HG03175 (cell line): ENCODE data around the gene GZF1.

Experiments used
- ATAC-seq: cut with Tn5 transposase; IDR thresholded peaks from one replicate; pipeline ENCODE4 v1.9.1; 2021; ENCODE audit warnings: mild to moderate bottlenecking, moderate library complexity; ENCODE audit not compliant: unreplicated experiment

GZF1 gene

DNA sequence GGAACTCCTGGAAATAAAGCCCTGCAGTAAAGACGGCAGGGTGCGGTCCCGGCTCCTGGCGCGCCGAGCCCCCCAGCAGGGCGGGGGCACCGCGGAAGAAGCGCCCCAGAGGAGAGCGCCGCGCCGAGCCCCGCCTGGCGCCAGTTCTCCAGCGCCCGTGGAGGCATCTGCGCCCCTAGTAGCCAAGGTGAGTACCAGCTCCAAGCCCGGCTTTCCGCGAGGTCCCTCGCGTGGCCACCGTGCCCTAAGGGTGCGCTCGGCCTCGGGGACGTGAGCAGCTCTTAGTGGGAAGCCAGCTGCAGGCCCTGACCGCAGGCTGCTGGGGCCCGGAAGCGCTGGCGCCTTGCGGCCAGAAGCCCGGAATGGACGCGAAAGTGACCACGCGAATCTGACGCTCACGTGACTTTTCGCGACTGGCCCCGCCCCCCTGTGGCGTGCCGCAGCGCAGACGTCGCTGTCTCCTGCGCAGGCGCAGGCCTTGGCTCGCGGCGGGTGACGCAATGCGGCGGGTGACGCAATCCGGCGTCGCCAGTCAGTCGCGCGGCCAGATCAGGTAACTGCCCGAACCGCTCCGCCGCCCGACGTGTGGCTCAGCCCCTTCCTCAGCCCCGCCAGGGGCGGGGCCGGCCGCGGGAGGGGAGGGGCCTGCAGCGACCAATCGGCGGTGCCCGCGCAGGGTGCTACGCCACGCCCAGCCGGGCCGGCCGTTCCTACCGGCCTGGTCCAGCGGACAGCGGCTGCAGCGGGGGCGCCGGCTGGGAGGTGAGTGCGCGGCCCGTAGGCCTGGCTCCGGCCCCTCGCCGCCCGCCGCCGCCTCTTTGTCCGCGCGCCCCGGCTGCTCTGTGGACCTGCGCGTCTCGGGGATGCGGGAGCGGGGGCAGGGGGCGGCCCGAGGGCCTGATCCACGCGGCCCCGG is at the start of gene GZF1:
GZF1 (plus strand) TSS at position 707 of the 916 bp plus-strand sequence. CDS start 2,202 bp downstream, outside the sequence.
- ATAC-seq = peak; percentile 63

GRCh38 chr20:23313271-23313670 is 48.7 kb upstream of the GZF1 start:
- no peak for ATAC-seq

GRCh38 chr20:23314699-23315098 is 47.3 kb upstream of the GZF1 start:
- ATAC-seq = no peak

GRCh38 chr20:23315099-23315498 is 46.9 kb upstream of the GZF1 start:
- ATAC-seq = no peak

- ATAC-seq = no peak
These were observed 45.4 kb upstream of the GZF1 start for GRCh38 chr20:23316626-23317025.

DNA sequence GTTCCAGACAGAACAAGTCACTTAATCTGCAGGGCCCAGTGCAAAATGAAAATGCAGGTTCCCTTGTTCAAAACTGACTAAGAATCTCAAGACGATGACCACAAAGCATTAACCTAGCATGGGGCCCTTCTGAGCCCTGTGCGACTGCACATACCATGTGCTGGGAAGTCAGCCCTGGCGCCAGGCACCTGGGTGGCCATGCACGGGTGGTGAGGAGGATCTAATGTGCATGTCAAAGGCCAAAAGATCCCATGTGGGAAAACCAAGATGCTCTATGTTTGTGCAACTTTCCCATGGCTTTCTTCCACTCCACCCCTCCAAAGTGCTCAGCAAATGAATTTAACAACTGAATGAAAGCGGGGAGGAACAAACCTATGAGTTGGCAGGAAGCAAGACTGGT is 44.9 kb upstream of the GZF1 start:
- no peak for ATAC-seq

DNA sequence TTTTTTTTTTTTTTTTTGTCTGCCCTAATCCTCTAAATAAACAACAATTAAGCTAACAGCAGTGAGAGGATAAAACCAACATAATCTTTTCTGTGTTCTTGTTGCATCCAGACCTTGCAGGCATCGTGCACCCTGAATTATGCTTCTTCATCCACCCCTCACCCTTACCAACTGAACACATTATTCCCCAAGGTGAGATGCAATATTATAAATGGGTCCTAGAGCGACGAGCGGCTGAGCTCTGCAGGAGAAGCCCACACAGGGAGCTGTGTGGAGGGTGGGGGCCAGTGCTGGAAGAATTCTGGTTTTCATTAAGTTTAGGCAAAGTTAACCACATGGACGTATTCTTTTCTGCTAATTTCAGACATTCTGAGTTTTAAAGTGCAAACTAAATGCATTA is 43.6 kb upstream of the GZF1 start:
- ATAC-seq = no peak

- ATAC-seq = no peak
These were observed 41.7 kb upstream of the GZF1 start for GRCh38 chr20:23320317-23320716.

GRCh38 chr20:23325107-23325506 is 36.9 kb upstream of the GZF1 start:
- ATAC-seq = no peak

DNA sequence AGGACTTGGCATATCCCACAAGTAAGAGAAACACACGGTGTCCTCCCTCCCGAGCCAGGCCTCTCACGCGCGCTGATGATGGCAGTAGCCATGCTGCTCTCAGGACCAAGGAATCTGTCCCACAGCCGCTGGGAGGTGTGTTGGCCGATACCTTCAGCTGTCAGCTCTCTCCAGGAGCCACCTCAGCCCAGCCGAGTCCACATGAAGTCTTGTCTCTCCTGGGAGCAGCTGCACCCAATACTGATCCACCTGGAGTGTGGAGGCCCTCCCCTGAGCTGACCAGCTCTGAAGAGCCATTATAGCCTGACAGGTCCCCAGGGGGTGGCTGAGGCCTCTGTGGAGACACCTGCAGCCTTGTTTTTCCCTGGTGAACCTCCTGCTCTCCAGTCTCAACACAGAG is 35.2 kb upstream of the GZF1 start:
- no peak for ATAC-seq

DNA sequence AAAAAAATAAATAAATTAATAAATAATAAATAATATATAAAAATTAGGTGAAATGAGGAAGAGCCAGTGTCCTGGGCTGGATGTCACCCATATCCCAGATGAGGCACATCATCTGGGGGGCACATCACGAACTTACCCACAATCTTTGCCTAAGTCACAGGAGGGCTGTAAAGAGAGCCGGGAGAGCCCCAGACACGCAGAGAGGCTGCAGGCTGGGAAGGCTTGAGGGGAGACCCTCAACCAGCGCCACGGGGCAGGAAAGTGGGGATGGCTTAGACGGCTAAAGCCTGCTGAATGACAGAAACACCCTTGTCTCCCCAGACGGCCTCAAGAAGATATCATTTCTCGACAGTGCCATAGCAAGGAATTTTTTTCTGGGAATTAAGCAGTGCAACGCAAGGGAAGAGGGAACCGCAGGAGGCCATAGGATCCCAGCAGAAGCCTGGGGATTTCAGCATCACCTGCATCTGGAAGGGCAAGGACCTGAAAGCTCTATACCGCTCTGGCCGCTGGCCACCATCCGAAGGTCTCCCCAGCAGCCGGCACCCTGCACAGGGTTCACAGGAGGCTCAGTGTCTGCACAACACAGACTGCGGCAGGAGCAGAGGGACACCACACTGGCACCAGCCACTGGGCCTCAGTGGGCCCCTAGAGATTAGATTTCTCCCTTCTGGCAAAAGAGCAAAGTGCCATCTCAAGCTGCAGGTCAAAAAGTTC is 34.2 kb upstream of the GZF1 start:
- ATAC-seq = no peak

- no peak for ATAC-seq
These were observed 30.3 kb upstream of the GZF1 start for GRCh38 chr20:23331450-23332350.

- no peak for ATAC-seq
These were observed 29.5 kb upstream of the GZF1 start for GRCh38 chr20:23332467-23332866.

DNA sequence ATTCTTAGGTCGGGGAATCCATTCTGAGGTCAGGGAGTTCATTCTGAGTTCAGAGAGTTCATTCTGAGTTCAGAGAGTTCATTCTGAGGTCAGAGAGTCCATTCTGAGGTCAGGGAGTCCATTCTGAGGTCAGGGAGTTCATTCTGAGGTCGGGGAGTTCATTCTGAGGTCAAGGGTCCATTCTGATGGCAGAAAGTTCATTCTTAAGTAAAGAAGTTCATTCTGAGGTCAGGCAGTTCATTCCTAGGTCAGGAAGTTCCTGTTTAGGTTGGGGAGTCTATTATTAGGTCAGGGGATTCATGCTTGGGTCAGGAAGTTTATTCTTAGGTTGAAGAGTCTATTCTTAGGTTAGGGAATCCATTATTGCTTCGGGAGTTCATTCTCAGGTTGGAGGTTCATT is 27.9 kb upstream of the GZF1 start:
- ATAC-seq = no peak

- ATAC-seq = no peak
These were observed 26.5 kb upstream of the GZF1 start for GRCh38 chr20:23335521-23335920.

DNA sequence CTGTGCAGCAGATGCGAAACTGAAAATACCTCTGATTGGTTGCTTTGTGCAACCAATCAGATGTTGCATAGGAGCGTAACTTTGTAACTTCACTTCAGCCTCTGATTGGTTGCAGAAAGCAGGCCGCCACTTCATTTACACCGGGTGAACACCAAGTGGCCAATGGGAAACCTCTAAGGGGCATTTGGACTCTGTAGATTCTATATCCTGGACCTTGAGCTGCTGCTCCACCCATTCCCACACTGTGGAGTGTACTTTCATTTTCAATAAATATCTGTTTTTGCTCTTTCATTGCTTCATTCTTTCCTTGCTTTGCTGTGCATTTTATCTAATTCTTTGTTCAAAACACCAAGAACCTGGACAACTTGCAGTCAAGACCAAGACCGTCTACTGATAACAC is 25.5 kb upstream of the GZF1 start:
- no peak for ATAC-seq

DNA sequence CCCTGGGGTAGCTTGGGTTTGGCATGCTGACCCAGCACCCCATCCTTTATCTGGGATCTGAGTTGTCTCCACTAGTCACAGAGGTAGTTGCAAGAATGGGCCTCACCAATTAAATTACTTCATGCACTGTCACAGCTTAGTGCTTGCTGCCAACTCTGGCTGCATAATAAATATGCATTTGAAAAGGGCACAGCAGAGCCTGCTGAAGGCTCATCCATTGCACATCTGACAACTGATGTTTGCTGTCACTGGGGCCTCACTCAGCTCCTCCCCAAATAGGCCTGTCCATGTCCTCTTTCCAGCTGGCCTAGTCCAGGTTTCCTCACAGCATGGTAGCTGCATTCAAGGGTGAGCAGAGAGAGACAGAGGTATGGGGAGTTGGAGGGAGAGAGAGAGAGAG is 24.7 kb upstream of the GZF1 start:
- no peak for ATAC-seq

DNA sequence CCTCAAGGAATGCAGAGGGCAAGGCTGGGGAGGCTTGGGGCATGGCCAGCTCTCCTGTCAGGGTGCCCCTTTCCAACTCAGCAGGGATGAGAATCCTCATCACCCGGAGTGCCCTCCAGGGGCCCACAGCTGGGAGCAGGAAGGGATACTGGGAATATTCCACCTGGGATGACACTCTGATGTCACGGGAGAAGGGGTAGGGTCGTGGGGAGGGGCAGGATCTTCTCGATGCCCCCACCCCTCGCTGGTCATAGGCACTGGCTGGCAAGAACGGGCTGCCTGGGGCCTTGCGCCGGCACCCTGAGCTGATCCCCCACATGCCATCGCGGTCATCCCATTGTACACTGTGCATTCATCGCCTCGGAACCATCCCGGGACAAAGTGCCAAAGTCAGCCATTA is 22.0 kb upstream of the GZF1 start:
- ATAC-seq = no peak

- ATAC-seq = peak; percentile 58
These were observed 21.5 kb upstream of the GZF1 start for GRCh38 chr20:23340524-23340923.

DNA sequence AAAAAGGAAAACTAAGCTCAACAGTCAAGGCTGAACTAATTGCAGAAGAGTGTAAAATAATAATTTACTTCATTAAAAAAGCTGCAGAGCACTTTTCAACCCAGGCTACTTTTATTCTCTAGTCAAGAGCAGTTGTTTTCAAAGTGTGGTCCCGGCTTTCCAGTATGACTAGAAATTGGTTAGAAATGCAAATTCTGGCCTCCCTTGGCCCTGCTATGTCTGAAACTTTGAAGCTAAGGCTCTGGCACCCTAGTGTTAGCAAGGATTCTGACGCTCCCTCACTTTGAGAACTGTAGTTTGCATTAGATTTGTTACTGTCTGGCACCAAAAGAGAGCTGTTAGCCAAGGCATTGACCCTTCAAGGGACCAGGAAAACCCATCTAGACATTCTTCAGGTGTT is 20.9 kb upstream of the GZF1 start:
- ATAC-seq = no peak

GRCh38 chr20:23343590-23343989 is 18.4 kb upstream of the GZF1 start:
- ATAC-seq = no peak
